ENCODE data around the gene ADCY1. TPM values are rescaled to one million over a fixed set of nuclear protein-coding genes. Genes with fewer than 3 reads are reported as not detected.

ADCY1 gene
- total RNA-seq, 1 donor from 2014 or later = 9.9 TPM

- no peak overlapping the region for H3K4me3 ChIP-seq (ENCODE audit: low read length in 3 of 3)
- H3K27ac ChIP-seq (ENCODE audit: low read depth, low read length) = no peak overlapping the region
- peaks cover 0 to 2% (median under 1%) of the 10 kb centered on the region in 3 donors for H3K4me1 ChIP-seq (ENCODE audit: control insufficient read depth in 3 of 3, insufficient read depth in 3 of 3, low read length in 3 of 3)
- H3K9ac ChIP-seq (ENCODE audit: low read depth in 1 of 3, low read length in 3 of 3) = no peak overlapping the region
- no peaks in the 10 kb centered on the region for H3K9me3 ChIP-seq (ENCODE audit: control insufficient read depth in 3 of 3, low read length in 3 of 3)
- peaks cover 6 to 12% (median 6%) of the 10 kb centered on the region in 3 donors for H3K36me3 ChIP-seq (ENCODE audit: control insufficient read depth in 3 of 3, insufficient read depth in 3 of 3, low read length in 3 of 3)
- no peaks in the 10 kb centered on the region for H3K27me3 ChIP-seq (ENCODE audit: control insufficient read depth in 3 of 3, insufficient read depth in 3 of 3, low read length in 3 of 3)
Measured at GRCh38 chr7:45703911-45704682, 129.9 kb downstream of the ADCY1 start.

GRCh38 chr7:45704683-45705016 is 130.5 kb downstream of the ADCY1 start:
- Histone ChIP-seq H3K27me3 (ENCODE audit: control insufficient read depth in 3 of 3, insufficient read depth in 3 of 3, low read length in 3 of 3) (no peaks in the 10 kb centered on the region), H3K4me1 (ENCODE audit: control insufficient read depth in 3 of 3, insufficient read depth in 3 of 3, low read length in 3 of 3) (peaks cover 4 to 6% (median 4%) of the 10 kb centered on the region in 3 donors), H3K36me3 (ENCODE audit: control insufficient read depth in 3 of 3, insufficient read depth in 3 of 3, low read length in 3 of 3) (peaks cover 6 to 12% (median 6%) of the 10 kb centered on the region in 3 donors), H3K4me3 (ENCODE audit: low read length in 3 of 3) (no peak overlapping the region), H3K27ac (ENCODE audit: low read depth, low read length) (no peak overlapping the region), H3K9me3 (ENCODE audit: control insufficient read depth in 3 of 3, low read length in 3 of 3) (no peaks in the 10 kb centered on the region), H3K9ac (ENCODE audit: low read depth in 1 of 3, low read length in 3 of 3) (no peak overlapping the region)

- Histone ChIP-seq H3K27ac (ENCODE audit: low read depth, low read length) (no peak overlapping the region), H3K9me3 (ENCODE audit: control insufficient read depth in 3 of 3, low read length in 3 of 3) (no peaks in the 10 kb centered on the region), H3K4me1 (ENCODE audit: control insufficient read depth in 3 of 3, insufficient read depth in 3 of 3, low read length in 3 of 3) (peaks cover 5 to 7% (median 6%) of the 10 kb centered on the region in 3 donors), H3K27me3 (ENCODE audit: control insufficient read depth in 3 of 3, insufficient read depth in 3 of 3, low read length in 3 of 3) (no peaks in the 10 kb centered on the region), H3K36me3 (ENCODE audit: control insufficient read depth in 3 of 3, insufficient read depth in 3 of 3, low read length in 3 of 3) (peaks cover 4 to 11% (median 6%) of the 10 kb centered on the region in 3 donors), H3K4me3 (ENCODE audit: low read length in 3 of 3) (no peak overlapping the region), H3K9ac (ENCODE audit: low read depth in 1 of 3, low read length in 3 of 3) (no peak overlapping the region)
Measured at GRCh38 chr7:45708046-45708950, 134.1 kb downstream of the ADCY1 start.

- H3K27ac ChIP-seq (ENCODE audit: low read depth, low read length) = no peak overlapping the region
- peaks cover 4 to 14% (median 7%) of the 10 kb centered on the region in 3 donors for H3K36me3 ChIP-seq (ENCODE audit: control insufficient read depth in 3 of 3, insufficient read depth in 3 of 3, low read length in 3 of 3)
- H3K4me1 ChIP-seq (ENCODE audit: control insufficient read depth in 3 of 3, insufficient read depth in 3 of 3, low read length in 3 of 3) = peaks cover 5 to 7% (median 6%) of the 10 kb centered on the region in 3 donors
- H3K9ac ChIP-seq (ENCODE audit: low read depth in 1 of 3, low read length in 3 of 3) = no peak overlapping the region
- no peaks in the 10 kb centered on the region for H3K27me3 ChIP-seq (ENCODE audit: control insufficient read depth in 3 of 3, insufficient read depth in 3 of 3, low read length in 3 of 3)
- H3K9me3 ChIP-seq (ENCODE audit: control insufficient read depth in 3 of 3, low read length in 3 of 3) = no peaks in the 10 kb centered on the region
- H3K4me3 ChIP-seq (ENCODE audit: low read length in 3 of 3) = no peak overlapping the region
Measured at GRCh38 chr7:45709168-45710042, 135.2 kb downstream of the ADCY1 start.

GRCh38 chr7:45710271-45711160 is 136.3 kb downstream of the ADCY1 start:
- Histone ChIP-seq H3K36me3 (ENCODE audit: control insufficient read depth in 3 of 3, insufficient read depth in 3 of 3, low read length in 3 of 3) (peaks cover 5 to 14% (median 6%) of the 10 kb centered on the region in 3 donors), H3K9me3 (ENCODE audit: control insufficient read depth in 3 of 3, low read length in 3 of 3) (no peaks in the 10 kb centered on the region), H3K27ac (ENCODE audit: low read depth, low read length) (no peak overlapping the region), H3K27me3 (ENCODE audit: control insufficient read depth in 3 of 3, insufficient read depth in 3 of 3, low read length in 3 of 3) (no peaks in the 10 kb centered on the region), H3K9ac (ENCODE audit: low read depth in 1 of 3, low read length in 3 of 3) (no peak overlapping the region), H3K4me1 (ENCODE audit: control insufficient read depth in 3 of 3, insufficient read depth in 3 of 3, low read length in 3 of 3) (peaks cover 5 to 7% (median 6%) of the 10 kb centered on the region in 3 donors), H3K4me3 (ENCODE audit: low read length in 3 of 3) (no peak overlapping the region)

GRCh38 chr7:45711161-45711490 is 137.0 kb downstream of the ADCY1 start:
- Histone ChIP-seq H3K9ac (ENCODE audit: low read depth in 1 of 3, low read length in 3 of 3) (no peak overlapping the region), H3K4me3 (ENCODE audit: low read length in 3 of 3) (no peak overlapping the region), H3K36me3 (ENCODE audit: control insufficient read depth in 3 of 3, insufficient read depth in 3 of 3, low read length in 3 of 3) (peaks cover 5 to 14% (median 6%) of the 10 kb centered on the region in 3 donors), H3K27me3 (ENCODE audit: control insufficient read depth in 3 of 3, insufficient read depth in 3 of 3, low read length in 3 of 3) (no peaks in the 10 kb centered on the region), H3K4me1 (ENCODE audit: control insufficient read depth in 3 of 3, insufficient read depth in 3 of 3, low read length in 3 of 3) (peaks cover 5 to 7% (median 6%) of the 10 kb centered on the region in 3 donors), H3K27ac (ENCODE audit: low read depth, low read length) (no peak overlapping the region), H3K9me3 (ENCODE audit: control insufficient read depth in 3 of 3, low read length in 3 of 3) (no peaks in the 10 kb centered on the region)

GRCh38 chr7:45712057-45712689 is 138.0 kb downstream of the ADCY1 start:
- Histone ChIP-seq H3K27me3 (ENCODE audit: control insufficient read depth in 3 of 3, insufficient read depth in 3 of 3, low read length in 3 of 3) (no peaks in the 10 kb centered on the region), H3K9ac (ENCODE audit: low read depth in 1 of 3, low read length in 3 of 3) (no peak overlapping the region), H3K27ac (ENCODE audit: low read depth, low read length) (no peak overlapping the region), H3K4me3 (ENCODE audit: low read length in 3 of 3) (no peak overlapping the region), H3K36me3 (ENCODE audit: control insufficient read depth in 3 of 3, insufficient read depth in 3 of 3, low read length in 3 of 3) (peaks cover 5 to 14% (median 6%) of the 10 kb centered on the region in 3 donors), H3K9me3 (ENCODE audit: control insufficient read depth in 3 of 3, low read length in 3 of 3) (no peaks in the 10 kb centered on the region), H3K4me1 (ENCODE audit: control insufficient read depth in 3 of 3, insufficient read depth in 3 of 3, low read length in 3 of 3) (peaks cover 5 to 15% (median 14%) of the 10 kb centered on the region in 3 donors)

GRCh38 chr7:45712872-45713668 is 138.9 kb downstream of the ADCY1 start:
- Histone ChIP-seq H3K4me1 (ENCODE audit: control insufficient read depth in 3 of 3, insufficient read depth in 3 of 3, low read length in 3 of 3) (peaks cover 5 to 15% (median 14%) of the 10 kb centered on the region in 3 donors), H3K9me3 (ENCODE audit: control insufficient read depth in 3 of 3, low read length in 3 of 3) (no peaks in the 10 kb centered on the region), H3K4me3 (ENCODE audit: low read length in 3 of 3) (no peak overlapping the region), H3K9ac (ENCODE audit: low read depth in 1 of 3, low read length in 3 of 3) (no peak overlapping the region), H3K27me3 (ENCODE audit: control insufficient read depth in 3 of 3, insufficient read depth in 3 of 3, low read length in 3 of 3) (no peaks in the 10 kb centered on the region), H3K27ac (ENCODE audit: low read depth, low read length) (no peak overlapping the region), H3K36me3 (ENCODE audit: control insufficient read depth in 3 of 3, insufficient read depth in 3 of 3, low read length in 3 of 3) (peaks cover 5 to 11% (median 6%) of the 10 kb centered on the region in 3 donors)
